Lower lobe of right lung (tissue), 2 donors: ENCODE results near the gene SH3PXD2B. TPM values are rescaled to one million over a fixed set of nuclear protein-coding genes. Genes with fewer than 3 reads are reported as not detected.
A peak's percentile ranks its signal among the peaks of the same experiment; 100 is the strongest.

ENCODE experiments used
- ATAC-seq, 2 donors: fragments of 200-7000 bp; cut with Tn5 transposase; one replicate each; pipeline ENCODE4 v1.9.1; 2020 to 2022; ENCODE audit warnings: mild to moderate bottlenecking in 2 of 2, moderate library complexity in 2 of 2
- DNase-seq: peaks from one replicate; pipeline ENCODE4 v3.0.0-alpha.2; 2020
- H3K27ac ChIP-seq: fragments of 200-600 bp; one replicate; pipeline ENCODE4 v1.8.0; 2022
- H3K27me3 ChIP-seq: fragments of 200-600 bp; one replicate; pipeline ENCODE4 v1.8.0; 2022; ENCODE audit warnings: low read depth
- H3K36me3 ChIP-seq: fragments of 200-600 bp; one replicate; pipeline ENCODE4 v1.8.0; 2022; ENCODE audit warnings: mild to moderate bottlenecking
- H3K4me1 ChIP-seq: fragments of 200-600 bp; one replicate; pipeline ENCODE4 v1.8.0; 2022
- H3K4me3 ChIP-seq: fragments of 200-600 bp; one replicate; pipeline ENCODE4 v1.8.0; 2022; ENCODE audit warnings: mild to moderate bottlenecking
- H3K9me3 ChIP-seq: fragments of 200-600 bp; one replicate; pipeline ENCODE4 v1.8.0; 2022
- CTCF ChIP-seq: fragments of 200-600 bp; IDR thresholded peaks from one replicate; pipeline ENCODE4 v1.8.0; 2022; ENCODE audit warnings: antibody characterized with exemption, mild to moderate bottlenecking
- intact Hi-C: fragments of 100-400 bp; cut with DNase I; formaldehyde crosslinking; loops from one replicate; pipeline ENCODE4 v1.11.0; 2022
- total RNA-seq: library from RNA; stranded (reverse); fragmentation: NEBNext Ultra II Directional; extraction: Animal tissue kit (Norgen Biotek cat#: 25700); gene quantifications from one replicate; pipeline ENCODE4 v1.2.1, GENCODE V29; 2021
- donor health status: DM: no; HTN: yes; CAD: no; lungs with severe emphysema.

Gene SH3PXD2B
- total RNA-seq, 1 donor from 2014 or later, result 49.8 TPM

- H3K4me1 ChIP-seq, result peaks cover 50% of the 10 kb centered on the region
- H3K36me3 ChIP-seq, result no peaks in the 10 kb centered on the region
- no peak overlapping the region for H3K4me3 ChIP-seq
- no peak for DNase-seq
- TF ChIP-seq CTCF, result no peak
- H3K27me3 ChIP-seq, result no peaks in the 10 kb centered on the region
- H3K27ac ChIP-seq, result no peak overlapping the region
- ATAC-seq, result no peak
- H3K9me3 ChIP-seq, result no peaks in the 10 kb centered on the region
- intact Hi-C loops, result no loop called here
Observed at GRCh38 chr5:172433071-172433470, 21.3 kb downstream of the SH3PXD2B start.

GRCh38 chr5:172430354-172430753, 24.0 kb downstream of the SH3PXD2B start:
- Histone ChIP-seq H3K9me3 (no peaks in the 10 kb centered on the region), H3K27ac (peak overlapping the region; percentile 66), H3K36me3 (no peaks in the 10 kb centered on the region), H3K27me3 (no peaks in the 10 kb centered on the region), H3K4me1 (peaks cover 59% of the 10 kb centered on the region), H3K4me3 (no peak overlapping the region)
- intact Hi-C loops, result no loop called here
- no peak for TF ChIP-seq CTCF
- ATAC-seq (no peak), DNase-seq (no peak)

- no peak for TF ChIP-seq CTCF
- ATAC-seq (peak; percentile 79 to 83), DNase-seq (no peak)
- H3K4me3 ChIP-seq, result no peak overlapping the region
- H3K4me1 ChIP-seq, result peaks cover 66% of the 10 kb centered on the region
- no peaks in the 10 kb centered on the region for H3K36me3 ChIP-seq
- no peaks in the 10 kb centered on the region for H3K9me3 ChIP-seq
- intact Hi-C loops, result no loop called here
- H3K27me3 ChIP-seq, result no peaks in the 10 kb centered on the region
- peak overlapping the region; percentile 78 for H3K27ac ChIP-seq
Observed at GRCh38 chr5:172429201-172429940, 25.0 kb downstream of the SH3PXD2B start.

GRCh38 chr5:172428224-172429166, 25.8 kb downstream of the SH3PXD2B start:
- no peaks in the 10 kb centered on the region for H3K27me3 ChIP-seq
- intact Hi-C loops, result no loop called here
- DNase-seq (no peak), ATAC-seq (peak; percentile 18 to 25)
- H3K4me1 ChIP-seq, result peaks cover 68% of the 10 kb centered on the region
- peak overlapping the region; percentile 78 for H3K27ac ChIP-seq
- no peak overlapping the region for H3K4me3 ChIP-seq
- no peaks in the 10 kb centered on the region for H3K9me3 ChIP-seq
- TF ChIP-seq CTCF, result no peak
- no peaks in the 10 kb centered on the region for H3K36me3 ChIP-seq

GRCh38 chr5:172427202-172427601, 27.1 kb downstream of the SH3PXD2B start:
- no peak for ATAC-seq
- peak overlapping the region; percentile 73 for H3K27ac ChIP-seq
- no peaks in the 10 kb centered on the region for H3K27me3 ChIP-seq
- H3K36me3 ChIP-seq, result no peaks in the 10 kb centered on the region
- DNase-seq, result no peak
- intact Hi-C loops, result no loop called here
- peaks cover 68% of the 10 kb centered on the region for H3K4me1 ChIP-seq
- no peak overlapping the region for H3K4me3 ChIP-seq
- no peak for TF ChIP-seq CTCF
- no peaks in the 10 kb centered on the region for H3K9me3 ChIP-seq
